GM19372 (cell line): ENCODE results near the gene NELL1.
"Not testable (repeated sequence)": the region's sequence is repeated elsewhere in the genome, so short reads cannot be mapped to it uniquely, and the experiment has no call there.

ENCODE experiments used
- ATAC-seq: cut with Tn5 transposase; IDR thresholded peaks from one replicate; pipeline ENCODE4 v1.9.1; 2021; ENCODE audit warnings: mild to moderate bottlenecking, low read depth, moderate library complexity; ENCODE audit not compliant: unreplicated experiment

NELL1 gene

GRCh38 chr11:20762116-20762844 is 92.9 kb downstream of the NELL1 start:
- ATAC-seq, result no peak

GRCh38 chr11:20762980-20763379 is 93.6 kb downstream of the NELL1 start:
- no peak for ATAC-seq

- no peak for ATAC-seq
Measured at GRCh38 chr11:20770414-20770946, 101.1 kb downstream of the NELL1 start.

GRCh38 chr11:20771026-20771425 is 101.6 kb downstream of the NELL1 start:
- ATAC-seq, result no peak

GRCh38 chr11:20771681-20772080 is 102.3 kb downstream of the NELL1 start:
- no peak for ATAC-seq

- no peak for ATAC-seq
Measured at GRCh38 chr11:20775331-20775730, 105.9 kb downstream of the NELL1 start.

- ATAC-seq, result no peak
Measured at GRCh38 chr11:20782775-20783174, 113.4 kb downstream of the NELL1 start.

GRCh38 chr11:20783220-20783619 is 113.8 kb downstream of the NELL1 start:
- ATAC-seq, result no peak

GRCh38 chr11:20790622-20791021 is 121.2 kb downstream of the NELL1 start:
- ATAC-seq, result no peak

- no peak for ATAC-seq
Measured at GRCh38 chr11:20795005-20795404, 125.6 kb downstream of the NELL1 start.

GRCh38 chr11:20808328-20808727 is 138.9 kb downstream of the NELL1 start:
- ATAC-seq, result no peak

- ATAC-seq, result no peak
Measured at GRCh38 chr11:20821046-20821445, 151.7 kb downstream of the NELL1 start.

- no peak for ATAC-seq
Measured at GRCh38 chr11:20821470-20821869, 152.1 kb downstream of the NELL1 start.

GRCh38 chr11:20824773-20825172 is 155.4 kb downstream of the NELL1 start:
- ATAC-seq, result no peak

GRCh38 chr11:20835561-20835960 is 166.2 kb downstream of the NELL1 start:
- no peak for ATAC-seq

GRCh38 chr11:20839231-20839630 is 169.8 kb downstream of the NELL1 start:
- no peak for ATAC-seq

GRCh38 chr11:20840341-20840740 is 171.0 kb downstream of the NELL1 start:
- ATAC-seq, result no peak

- ATAC-seq, result no peak
Measured at GRCh38 chr11:20844216-20844615, 174.8 kb downstream of the NELL1 start.

GRCh38 chr11:20844630-20845029 is 175.2 kb downstream of the NELL1 start:
- ATAC-seq, result no peak

GRCh38 chr11:20854215-20854955 is 185.0 kb downstream of the NELL1 start:
- ATAC-seq, result no peak

- ATAC-seq, result no peak
Measured at GRCh38 chr11:20861322-20861721, 191.9 kb downstream of the NELL1 start.

- ATAC-seq, result not testable (repeated sequence)
Measured at GRCh38 chr11:20862263-20862662, 192.9 kb downstream of the NELL1 start.
